ENCODE measurements around the gene MYH6.

The MYH6 gene

GRCh38 chr14:23355871-23356435 is 52.1 kb downstream of the MYH6 start:
- DNase-seq (ENCODE audit: low read depth) = no peak

DNA sequence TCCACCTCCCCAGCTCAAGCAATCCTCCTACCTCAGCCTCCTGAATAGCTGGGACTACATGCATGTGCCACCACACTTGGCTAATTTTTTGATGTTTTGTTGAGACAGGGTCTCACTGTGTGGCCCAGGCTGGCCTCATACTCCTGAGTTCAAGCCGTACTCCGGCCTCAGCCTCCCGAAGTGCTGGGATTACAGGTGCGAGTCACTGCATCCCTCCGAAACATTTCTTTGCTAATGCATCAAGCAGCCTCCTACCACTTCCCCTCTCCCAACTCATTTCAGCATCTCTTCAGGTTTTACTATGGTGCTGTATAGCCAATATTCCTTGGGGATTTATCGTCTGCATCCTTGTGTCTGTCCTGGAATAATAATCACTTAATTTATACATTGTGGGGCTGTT is 53.1 kb downstream of the MYH6 start:
- DNase-seq (ENCODE audit: low read depth) = no peak

DNA sequence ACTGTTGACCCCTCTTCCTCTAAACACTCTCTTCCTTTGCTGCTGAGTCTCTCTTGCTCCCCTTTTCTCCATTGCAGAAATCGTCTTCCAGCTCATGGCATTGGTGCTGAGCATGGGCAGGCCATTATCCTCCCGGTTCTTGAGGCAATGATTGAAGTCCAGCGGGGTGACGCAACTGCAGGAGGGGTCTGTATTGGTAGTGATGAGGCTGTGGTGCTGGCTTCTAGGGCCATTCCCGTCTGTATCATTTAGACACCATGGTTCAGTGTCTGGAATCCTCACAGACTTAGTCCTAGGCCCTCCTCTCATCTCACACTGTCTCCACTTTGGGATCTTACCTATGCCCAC is 54.7 kb downstream of the MYH6 start:
- DNase-seq (ENCODE audit: low read depth) = no peak

- DNase-seq (ENCODE audit: low read depth) = no peak
These were observed 55.3 kb downstream of the MYH6 start, which contains the start of gene SLC22A17 for GRCh38 chr14:23352506-23353432. Gene SLC22A17, minus strand, starts transcription at chr14:23352887.

DNA sequence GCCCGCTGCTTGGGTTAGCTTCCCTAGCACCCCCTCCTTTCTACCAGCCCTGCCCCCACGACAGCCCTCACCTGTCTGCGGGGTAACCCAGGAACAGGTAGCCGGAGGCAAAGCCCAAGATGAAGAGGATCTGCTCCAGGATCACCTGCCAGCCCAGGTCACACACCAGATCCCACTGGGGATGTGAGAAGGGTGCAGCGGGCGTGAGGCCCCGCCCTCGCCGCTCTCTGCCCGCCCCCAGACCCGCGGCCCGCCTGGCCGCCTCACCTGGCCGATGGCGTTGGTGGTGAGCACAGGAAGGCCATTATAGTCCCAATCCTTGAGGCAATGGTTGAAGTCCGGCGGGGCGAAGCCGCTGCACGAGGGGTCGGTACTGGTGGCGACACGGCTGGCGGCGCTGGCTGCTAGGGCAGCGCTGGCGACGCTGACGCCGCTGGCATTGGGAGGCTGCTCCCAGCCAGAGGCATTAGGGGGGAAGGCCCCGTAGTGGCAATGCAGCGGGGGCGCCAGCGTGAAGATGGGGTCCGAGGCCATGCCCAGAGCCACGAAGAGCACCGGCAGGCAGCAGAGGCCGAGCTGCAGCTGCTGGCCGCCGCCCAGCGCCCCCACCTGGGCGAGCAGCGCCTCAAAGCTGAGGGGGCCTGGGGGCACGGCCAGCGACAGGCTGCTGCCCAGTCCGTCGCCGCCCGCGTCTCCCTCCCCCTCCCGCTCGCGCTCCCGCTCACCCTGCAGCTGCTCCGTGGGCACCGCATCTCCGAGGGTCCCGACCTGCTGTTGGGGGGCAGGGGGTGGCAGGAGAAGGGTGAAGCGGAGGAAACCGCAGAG is 56.2 kb downstream of the MYH6 start:
- no peak for DNase-seq (ENCODE audit: low read depth)

DNA sequence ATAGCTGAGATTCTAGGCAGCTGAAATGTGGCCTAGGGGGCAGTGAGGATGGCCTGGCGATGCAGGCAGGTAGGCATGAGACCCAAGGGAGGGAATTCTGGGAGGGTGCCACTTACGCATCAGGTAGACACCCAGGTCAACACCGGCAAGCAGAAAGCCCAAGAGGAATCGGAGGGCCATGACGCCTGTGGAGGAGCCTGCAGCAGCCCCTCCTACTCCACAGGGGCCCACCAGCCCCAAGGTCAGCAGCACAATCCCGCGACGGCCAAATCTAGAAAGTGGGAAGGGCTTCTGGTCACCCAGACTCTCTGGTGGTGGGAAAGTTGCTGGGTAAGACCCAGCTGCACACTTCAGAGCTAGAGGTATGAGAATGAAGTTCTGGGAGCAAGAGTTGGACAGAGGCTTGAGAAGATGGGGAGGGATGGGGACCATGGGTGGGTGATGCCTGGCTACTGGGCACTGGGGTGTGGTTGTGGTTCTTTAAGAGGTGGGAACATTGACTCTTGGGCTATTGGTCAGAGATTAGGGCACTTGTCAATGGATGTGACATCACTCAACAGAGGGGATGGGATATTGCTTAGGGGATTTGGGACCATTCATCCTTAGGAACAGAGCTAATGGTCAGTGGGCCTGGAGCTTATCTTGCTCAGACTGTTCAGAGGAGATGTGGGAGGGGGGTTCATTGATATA is 58.8 kb downstream of the MYH6 start:
- DNase-seq (ENCODE audit: low read depth) = no peak

DNA sequence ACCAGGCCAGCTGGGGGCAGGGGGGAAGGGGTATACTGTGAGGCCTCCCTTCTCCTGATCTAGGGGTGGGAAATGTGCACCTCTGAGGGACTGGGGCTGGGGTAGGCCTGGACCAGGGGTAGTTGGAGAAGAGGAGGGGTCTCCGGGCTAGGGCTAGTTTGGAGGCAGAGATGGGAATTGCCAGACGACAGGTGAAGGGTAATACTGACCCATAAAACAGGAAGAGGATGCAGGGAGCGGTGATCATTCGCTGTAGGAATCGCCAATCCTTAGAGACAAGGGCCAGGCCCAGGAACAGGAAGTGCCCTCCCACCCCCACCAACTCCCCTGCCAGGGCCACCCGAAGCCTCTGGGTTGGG is 59.8 kb downstream of the MYH6 start:
- no peak for DNase-seq (ENCODE audit: low read depth)

DNA sequence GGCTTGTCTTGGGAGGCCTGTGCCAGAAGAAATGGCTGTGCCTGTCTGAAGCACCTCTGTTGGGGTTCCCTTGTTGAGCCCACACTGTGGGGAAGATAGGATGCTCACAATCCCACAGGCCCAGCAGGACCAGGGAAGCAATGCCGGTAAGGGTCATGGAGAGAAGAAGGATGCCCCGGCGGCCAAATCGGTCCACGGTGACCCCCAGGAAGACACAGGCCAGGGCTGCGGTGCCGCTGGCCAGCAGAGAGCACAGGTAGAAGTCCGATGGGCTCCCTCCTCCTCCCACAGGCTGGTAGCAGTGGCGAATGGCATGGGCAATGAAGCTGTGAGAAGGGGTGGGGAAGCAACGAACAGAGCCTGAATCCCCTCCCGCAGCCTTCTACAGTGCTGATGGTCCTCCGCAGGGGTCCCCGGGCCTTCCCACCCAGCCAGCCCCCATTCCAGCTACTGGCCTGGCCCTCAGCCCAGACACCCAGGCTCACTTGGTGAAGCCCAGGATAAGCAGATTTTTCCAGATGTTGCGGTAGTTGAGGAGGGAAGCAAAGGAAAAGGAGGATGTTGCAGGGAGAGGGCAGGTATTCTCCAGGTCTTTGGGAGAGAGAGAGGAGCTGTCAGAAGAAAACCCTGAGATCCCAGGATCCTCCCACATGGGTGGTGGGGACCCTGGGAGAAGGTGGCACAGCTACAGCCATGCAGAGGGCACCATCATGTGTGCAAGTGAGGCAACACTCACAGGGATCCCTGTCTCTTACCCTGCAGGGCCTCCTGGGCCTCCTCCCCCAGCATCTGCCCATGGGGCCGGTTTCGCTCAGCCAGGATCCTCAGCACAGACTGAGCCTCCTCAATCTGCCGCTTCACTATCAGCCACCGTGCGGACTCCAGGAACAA is 60.4 kb downstream of the MYH6 start:
- no peak for DNase-seq (ENCODE audit: low read depth)

- DNase-seq (ENCODE audit: low read depth) = no peak
These were observed 61.2 kb downstream of the MYH6 start for GRCh38 chr14:23346693-23347405.

GRCh38 chr14:23345987-23346692 is 61.9 kb downstream of the MYH6 start:
- DNase-seq (ENCODE audit: low read depth) = no peak

DNA sequence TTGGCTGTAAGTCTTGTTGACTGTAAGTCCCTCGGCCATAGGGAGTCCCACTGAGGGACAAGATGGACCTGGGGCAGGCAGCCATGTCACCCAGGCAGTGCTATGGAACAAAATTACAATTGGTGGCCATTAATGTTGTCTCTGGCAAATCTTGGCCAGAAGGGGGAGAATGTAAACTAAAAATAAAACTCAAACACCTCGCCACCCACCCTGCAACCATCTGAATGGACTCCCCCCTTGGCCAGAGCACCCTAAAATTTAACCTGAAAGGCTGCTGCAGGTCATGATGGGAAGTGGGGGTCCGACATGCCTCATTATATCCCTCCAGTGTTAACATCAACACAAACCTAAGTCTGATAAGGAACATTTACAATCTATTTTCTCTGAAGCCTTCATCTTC is 63.6 kb downstream of the MYH6 start:
- no peak for DNase-seq (ENCODE audit: low read depth)

- DNase-seq (ENCODE audit: low read depth) = no peak
These were observed 68.4 kb downstream of the MYH6 start for GRCh38 chr14:23339506-23340268.

DNA sequence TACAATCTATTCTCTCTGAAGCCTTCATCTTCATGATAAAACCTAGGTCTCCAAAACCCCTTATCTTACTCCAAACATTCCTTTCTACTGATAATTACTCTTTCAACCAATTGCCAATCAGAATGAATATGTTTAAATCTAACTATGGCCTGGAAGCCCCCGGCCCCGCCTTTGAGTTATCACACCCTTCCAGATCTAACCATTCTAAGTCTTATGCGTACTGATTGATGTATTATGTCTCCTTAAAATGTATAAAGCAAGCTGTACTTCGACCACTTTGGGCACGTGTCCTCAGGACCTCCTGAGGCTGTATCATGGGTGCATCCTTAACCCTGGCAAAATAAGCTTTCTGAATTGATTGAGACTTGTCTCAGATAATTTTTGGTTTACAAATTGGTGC is 72.5 kb downstream of the MYH6 start:
- no peak for DNase-seq (ENCODE audit: low read depth)

All from HS-27A (cell line).